IMR-90 (cell line): Measurements from ENCODE around the gene LRFN2.

Experiments used
- CEBPB ChIP-seq: IDR thresholded peaks from 2 replicates; pipeline ENCODE4 v1.6.1; 2012; ENCODE audit warnings: low read depth, low read length, improper control_type of control experiment
- MAFK ChIP-seq: IDR thresholded peaks from 2 replicates; pipeline ENCODE4 v1.6.1; 2012; ENCODE audit warnings: low read depth, low read length, improper control_type of control experiment
- MXI1 ChIP-seq: IDR thresholded peaks from 2 replicates; pipeline ENCODE4 v1.6.1; 2012; ENCODE audit warnings: low read depth, mild to moderate bottlenecking, low read length, moderate library complexity, borderline replicate concordance
- POLR2A ChIP-seq: IDR thresholded peaks from 2 replicates; pipeline ENCODE4 v1.6.1; 2012; ENCODE audit warnings: mild to moderate bottlenecking, low read depth, low read length
- RAD21 ChIP-seq: IDR thresholded peaks from 2 replicates; pipeline ENCODE4 v1.6.1; 2012; ENCODE audit warnings: low read length, improper control_type of control experiment
- RCOR1 ChIP-seq: IDR thresholded peaks from 2 replicates; pipeline ENCODE4 v1.6.1; 2012; ENCODE audit warnings: mild to moderate bottlenecking, low read length, improper control_type of control experiment; ENCODE audit not compliant: insufficient replicate concordance
- RFX5 ChIP-seq: IDR thresholded peaks from 2 replicates; pipeline ENCODE4 v1.8.0; 2012; ENCODE audit warnings: low read depth, mild to moderate bottlenecking, low read length, moderate library complexity
- SMC3 ChIP-seq: fragments of 150-350 bp; IDR thresholded peaks from 2 replicates; pipeline ENCODE4 v1.6.1; 2016; ENCODE audit warnings: low read depth, mild to moderate bottlenecking, antibody characterized with exemption, low read length, moderate library complexity
- TF ChIP-seq, protein P1 (sequence below): conservative IDR thresholded peaks from 2 replicates; pipeline ENCODE4 v1.5.1; 2012; ENCODE audit warnings: mild to moderate bottlenecking, low read depth, low read length, improper control_type of control experiment
- TF ChIP-seq, protein P2 (sequence below): fragments of 150-350 bp; IDR thresholded peaks from 2 replicates; pipeline ENCODE4 v1.6.1; 2016; ENCODE audit warnings: low read depth, mild to moderate bottlenecking, low read length, moderate library complexity, borderline replicate concordance
- TF ChIP-seq, protein P3 (sequence below): fragments of 150-350 bp; IDR thresholded peaks from 2 replicates; pipeline ENCODE4 v1.6.1; 2017; ENCODE audit warnings: mild to moderate bottlenecking, antibody characterized with exemption, low read length, low read depth

DNA sequence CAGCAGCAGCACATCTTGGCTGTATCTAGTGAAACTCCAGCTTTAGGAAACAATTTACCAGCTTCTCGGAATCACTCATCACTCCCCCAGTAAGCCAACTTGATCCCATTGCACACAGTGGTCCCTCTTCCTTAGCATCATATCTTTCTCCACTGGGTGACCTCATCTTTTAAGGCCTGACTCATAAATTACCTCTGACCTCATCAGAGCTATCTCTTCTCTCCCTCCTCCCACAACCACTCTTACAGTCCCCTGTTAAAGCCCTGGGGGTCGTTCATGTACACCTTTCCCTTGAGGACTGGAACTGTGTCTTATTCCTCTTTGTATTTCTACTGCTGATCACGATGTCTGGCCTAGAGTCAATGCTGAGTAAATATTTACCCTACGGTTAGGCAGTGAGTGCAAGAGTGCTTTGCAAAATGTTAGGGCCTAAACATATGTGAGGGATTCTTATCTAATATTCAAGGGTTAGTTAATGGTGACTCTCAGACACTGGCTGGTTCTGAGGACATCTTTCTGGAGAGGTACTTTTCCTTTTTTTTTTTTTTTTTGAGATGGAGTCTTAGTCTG, 187.2 kb downstream of the LRFN2 start:
- TF ChIP-seq, protein P1, sequence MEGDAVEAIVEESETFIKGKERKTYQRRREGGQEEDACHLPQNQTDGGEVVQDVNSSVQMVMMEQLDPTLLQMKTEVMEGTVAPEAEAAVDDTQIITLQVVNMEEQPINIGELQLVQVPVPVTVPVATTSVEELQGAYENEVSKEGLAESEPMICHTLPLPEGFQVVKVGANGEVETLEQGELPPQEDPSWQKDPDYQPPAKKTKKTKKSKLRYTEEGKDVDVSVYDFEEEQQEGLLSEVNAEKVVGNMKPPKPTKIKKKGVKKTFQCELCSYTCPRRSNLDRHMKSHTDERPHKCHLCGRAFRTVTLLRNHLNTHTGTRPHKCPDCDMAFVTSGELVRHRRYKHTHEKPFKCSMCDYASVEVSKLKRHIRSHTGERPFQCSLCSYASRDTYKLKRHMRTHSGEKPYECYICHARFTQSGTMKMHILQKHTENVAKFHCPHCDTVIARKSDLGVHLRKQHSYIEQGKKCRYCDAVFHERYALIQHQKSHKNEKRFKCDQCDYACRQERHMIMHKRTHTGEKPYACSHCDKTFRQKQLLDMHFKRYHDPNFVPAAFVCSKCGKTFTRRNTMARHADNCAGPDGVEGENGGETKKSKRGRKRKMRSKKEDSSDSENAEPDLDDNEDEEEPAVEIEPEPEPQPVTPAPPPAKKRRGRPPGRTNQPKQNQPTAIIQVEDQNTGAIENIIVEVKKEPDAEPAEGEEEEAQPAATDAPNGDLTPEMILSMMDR: no peak
- TF ChIP-seq POLR2A: no peak
- TF ChIP-seq MAFK: no peak
- TF ChIP-seq RAD21: no peak
- TF ChIP-seq SMC3: no peak
- TF ChIP-seq, protein P2, sequence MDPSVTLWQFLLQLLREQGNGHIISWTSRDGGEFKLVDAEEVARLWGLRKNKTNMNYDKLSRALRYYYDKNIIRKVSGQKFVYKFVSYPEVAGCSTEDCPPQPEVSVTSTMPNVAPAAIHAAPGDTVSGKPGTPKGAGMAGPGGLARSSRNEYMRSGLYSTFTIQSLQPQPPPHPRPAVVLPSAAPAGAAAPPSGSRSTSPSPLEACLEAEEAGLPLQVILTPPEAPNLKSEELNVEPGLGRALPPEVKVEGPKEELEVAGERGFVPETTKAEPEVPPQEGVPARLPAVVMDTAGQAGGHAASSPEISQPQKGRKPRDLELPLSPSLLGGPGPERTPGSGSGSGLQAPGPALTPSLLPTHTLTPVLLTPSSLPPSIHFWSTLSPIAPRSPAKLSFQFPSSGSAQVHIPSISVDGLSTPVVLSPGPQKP: no peak
- TF ChIP-seq, protein P3, sequence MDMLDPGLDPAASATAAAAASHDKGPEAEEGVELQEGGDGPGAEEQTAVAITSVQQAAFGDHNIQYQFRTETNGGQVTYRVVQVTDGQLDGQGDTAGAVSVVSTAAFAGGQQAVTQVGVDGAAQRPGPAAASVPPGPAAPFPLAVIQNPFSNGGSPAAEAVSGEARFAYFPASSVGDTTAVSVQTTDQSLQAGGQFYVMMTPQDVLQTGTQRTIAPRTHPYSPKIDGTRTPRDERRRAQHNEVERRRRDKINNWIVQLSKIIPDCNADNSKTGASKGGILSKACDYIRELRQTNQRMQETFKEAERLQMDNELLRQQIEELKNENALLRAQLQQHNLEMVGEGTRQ: no peak
- TF ChIP-seq MXI1: no peak
- TF ChIP-seq RCOR1: no peak
- no peak for TF ChIP-seq RFX5
- no peak for TF ChIP-seq CEBPB
